NB4 (cell line): Measurements from ENCODE around the gene GLB1L3.
"Not testable (repeated sequence)": the region's sequence is repeated elsewhere in the genome, so short reads cannot be mapped to it uniquely, and the experiment has no call there.

Experiments used
- CTCF ChIP-seq: IDR thresholded peaks from one replicate; pipeline ENCODE4 v1.5.1; 2012; ENCODE audit warnings: low read depth, low read length
- MYC ChIP-seq: IDR thresholded peaks from 2 replicates; pipeline ENCODE4 v1.6.1; 2011; ENCODE audit warnings: low read depth, low read length
- POLR2A ChIP-seq: IDR thresholded peaks from 2 replicates; pipeline ENCODE4 v1.6.1; 2011; ENCODE audit warnings: mild to moderate bottlenecking; ENCODE audit not compliant: insufficient read length; ENCODE audit errors: extremely low read depth

- not testable (repeated sequence) for TF ChIP-seq CTCF, MYC, POLR2A
These were observed 8.2 kb downstream of the GLB1L3 start for GRCh38 chr11:134284349-134284748.
